Caki2 (cell line): Measurements from ENCODE around the gene PARP16. TPM values are rescaled to one million over a fixed set of nuclear protein-coding genes. Genes with fewer than 3 reads are reported as not detected.

Experiments
- DNase-seq: peaks from one replicate; pipeline ENCODE4 v3.0.0-alpha.2; 2015; ENCODE audit warnings: low read depth
- in situ Hi-C: cut with HindIII; loops from 2 replicates; pipeline ENCODE4 v1.10.0; 2016; ENCODE audit warnings: low sequenced_read_pairs, low pct_unique_long_range_greater_than_20kb, mixed read lengths
- total RNA-seq: library from RNA; depleted of rRNA; stranded (reverse); fragments of >200 nt; shearing (Covaris generic); gene quantifications from 2 replicates; pipeline ENCODE4 v1.2.3, GENCODE V29; 2014; ENCODE audit warnings: low replicate concordance; rRNA removed

The PARP16 gene
- total RNA-seq, 1 experiment from 2014 or later = 16.9 TPM

DNA sequence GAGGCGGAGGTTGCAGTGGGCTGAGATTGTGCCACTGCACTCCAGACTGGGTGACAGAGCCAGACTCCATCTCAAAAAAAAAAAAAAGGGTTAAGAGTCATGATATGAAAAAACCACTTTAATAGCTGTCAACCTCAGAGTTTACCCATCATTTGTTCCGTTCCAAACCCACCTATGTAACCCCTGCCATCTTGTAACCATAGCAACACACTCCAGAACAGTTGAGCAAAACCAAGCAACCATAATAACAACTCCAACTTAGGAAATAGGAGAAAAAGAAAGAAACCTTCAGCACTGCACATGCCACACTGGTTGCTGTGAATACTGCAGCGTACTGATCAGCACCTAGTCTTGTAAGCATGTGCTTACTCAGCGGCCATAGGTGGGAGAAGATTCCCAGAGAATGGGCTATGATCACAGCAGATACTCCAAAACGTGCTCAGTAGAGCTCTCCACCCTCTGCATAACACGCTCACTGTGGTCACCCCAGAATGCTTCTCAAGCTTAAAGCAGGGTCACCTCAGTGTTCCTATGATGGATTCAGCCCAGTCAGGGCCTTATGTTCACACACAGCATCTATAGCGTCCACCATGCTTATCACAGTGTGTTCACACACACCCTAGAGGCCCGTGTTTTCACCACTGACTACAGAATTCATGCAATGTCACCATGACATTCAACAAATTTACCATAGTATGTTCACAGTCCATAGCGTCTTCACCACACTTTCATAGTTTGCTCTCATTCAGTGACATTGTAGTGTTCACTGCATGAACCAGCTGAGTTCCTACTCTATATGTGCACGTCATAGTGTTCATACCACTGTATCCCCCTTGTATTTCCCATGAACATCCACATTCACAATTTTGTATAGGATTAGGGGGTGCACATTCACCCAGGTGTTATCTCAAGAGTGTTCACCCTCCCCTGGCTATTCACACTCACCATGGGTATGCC is 68.9 kb downstream of the PARP16 start:
- in situ Hi-C loops = no loop called here
- no peak for DNase-seq

DNA sequence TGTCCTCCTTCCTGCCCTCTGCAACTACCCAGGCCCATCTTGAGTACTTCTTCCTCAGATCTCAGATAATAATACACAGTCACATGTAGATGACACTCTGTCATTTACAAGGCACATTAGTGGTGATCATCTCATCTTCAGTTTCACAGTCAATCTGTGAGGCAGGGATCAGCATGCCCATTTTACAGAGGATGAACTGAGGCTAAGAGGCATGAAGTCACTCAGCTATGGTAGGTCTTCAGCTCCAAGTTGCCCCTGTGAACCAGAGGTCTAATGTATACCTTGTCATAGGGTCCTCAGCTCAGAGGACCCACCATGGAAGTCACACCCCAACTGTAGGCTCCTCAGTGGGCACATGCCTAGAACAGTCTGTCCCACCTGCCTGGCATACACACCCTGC is 71.2 kb downstream of the PARP16 start:
- in situ Hi-C loops = no loop called here
- DNase-seq = no peak

DNA sequence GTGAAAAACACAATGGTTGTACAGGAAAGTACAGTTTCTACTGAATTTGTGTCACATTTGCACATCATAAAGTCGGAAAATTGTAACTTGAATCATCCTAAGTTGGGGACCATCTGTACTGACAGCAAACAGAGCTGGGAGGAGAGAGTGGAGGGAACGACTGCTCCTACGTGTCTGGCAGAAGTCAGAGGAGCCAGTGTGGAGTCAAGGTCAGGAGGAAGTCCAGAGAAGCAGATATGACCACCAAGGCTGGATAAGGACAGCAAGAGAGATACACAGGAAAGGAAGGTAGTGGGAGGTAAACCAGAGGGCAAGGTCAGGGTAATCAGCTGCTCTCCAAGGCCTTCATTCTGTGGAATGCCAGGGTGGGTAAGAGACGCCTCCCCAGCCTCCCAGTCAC is 72.7 kb downstream of the PARP16 start:
- in situ Hi-C loops = no loop called here
- no peak for DNase-seq

DNA sequence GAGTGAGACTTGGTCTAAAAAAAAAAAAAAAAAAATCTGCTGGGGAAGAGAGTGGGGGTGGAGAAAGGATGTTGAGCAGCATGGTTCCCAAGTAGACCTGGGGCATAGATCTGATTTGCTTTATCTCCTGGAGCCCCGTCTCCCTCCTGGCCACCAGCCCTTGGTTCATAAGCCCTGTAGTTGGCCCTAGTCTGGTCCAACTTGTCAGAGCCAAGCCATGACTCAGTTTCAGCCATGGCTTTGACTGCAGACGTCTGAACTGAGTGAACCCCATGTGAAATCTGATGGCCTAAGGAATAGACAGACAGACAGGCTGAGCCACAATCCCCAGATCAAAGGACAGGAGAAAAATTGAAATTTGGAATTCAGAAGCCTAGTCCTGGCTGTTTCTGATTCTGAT is 73.4 kb downstream of the PARP16 start:
- no peak for DNase-seq
- in situ Hi-C loops = no loop called here

GRCh38 chr15:65212097-65212496 is 74.6 kb downstream of the PARP16 start:
- in situ Hi-C loops = no loop called here
- no peak for DNase-seq

DNA sequence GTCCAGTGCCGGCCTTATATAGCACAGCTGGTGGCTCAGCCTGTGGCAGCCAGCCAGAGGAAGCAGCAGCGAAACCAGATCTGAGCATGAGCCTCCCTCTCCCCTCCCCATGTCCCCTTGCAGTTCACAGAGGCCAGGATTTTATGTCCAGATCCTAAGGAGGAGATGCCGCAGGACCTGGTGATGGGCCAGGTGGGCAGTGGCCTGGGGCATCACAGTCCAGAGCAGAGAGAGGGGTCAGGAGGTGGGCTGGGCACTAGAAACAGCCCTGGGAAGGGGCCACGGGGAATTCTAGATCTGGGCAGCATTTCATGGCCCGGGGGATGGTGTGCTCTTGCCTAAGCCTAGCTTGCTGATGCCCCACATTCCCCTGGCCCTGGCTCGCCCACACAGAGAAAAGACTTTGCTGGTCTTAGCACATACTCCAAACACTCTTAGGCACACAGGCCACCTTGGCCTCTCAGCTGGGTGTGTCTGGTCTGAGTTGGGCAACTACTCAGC is 75.2 kb downstream of the PARP16 start:
- in situ Hi-C loops = no loop called here
- DNase-seq = no peak

GRCh38 chr15:65210770-65211481 is 75.8 kb downstream of the PARP16 start, which contains the start of gene CILP:
TSS of gene CILP (minus strand) at chr15:65211473. CDS start at chr15:65209755, 1,718 bp downstream.
- in situ Hi-C loops = no loop called here
- DNase-seq = no peak

DNA sequence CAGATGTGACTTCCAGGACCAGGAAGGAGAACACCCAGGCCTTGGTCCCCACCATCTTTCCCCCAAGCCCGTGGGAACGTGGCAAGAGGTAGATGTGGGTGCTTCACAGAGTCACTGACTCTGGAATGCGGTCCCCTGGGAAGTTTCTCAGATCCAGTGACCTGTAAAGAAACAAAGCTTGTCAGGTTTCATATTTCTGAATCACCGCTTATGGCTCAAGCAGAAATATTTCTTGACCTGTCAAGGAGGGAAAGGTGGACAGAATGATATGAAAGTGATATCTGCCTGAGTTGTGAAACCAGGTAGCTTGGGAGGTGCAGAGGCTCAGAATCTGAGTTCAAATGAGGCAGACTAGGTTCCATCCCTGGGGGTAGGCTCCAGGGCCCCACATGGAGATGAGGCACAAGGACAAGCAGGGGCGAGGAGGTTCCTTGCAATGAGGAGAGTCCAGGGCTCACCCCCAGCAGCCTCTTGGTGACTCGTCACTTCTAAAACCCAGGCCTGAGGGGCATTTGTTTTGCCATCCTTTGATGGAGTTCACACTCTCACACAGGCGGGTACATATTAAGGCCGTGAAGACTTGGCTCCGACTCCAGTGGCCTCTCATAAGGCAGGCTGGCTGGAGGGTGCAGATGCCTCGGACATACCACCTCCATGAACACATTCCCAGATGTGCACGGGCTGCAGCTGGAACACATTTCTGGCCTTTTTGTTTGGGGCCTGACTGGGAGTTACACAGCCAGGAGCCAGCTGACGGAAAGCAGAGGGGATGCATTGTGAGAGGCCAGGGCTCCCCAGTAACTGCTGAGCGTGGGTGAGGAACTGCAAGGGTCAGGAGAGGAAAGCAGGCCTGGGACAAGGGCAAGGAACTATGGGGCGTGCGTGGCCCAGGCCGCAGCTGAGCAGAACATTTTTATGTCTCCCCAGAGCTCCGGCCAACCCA is 76.7 kb downstream of the PARP16 start:
- in situ Hi-C loops = no loop called here
- DNase-seq = no peak

DNA sequence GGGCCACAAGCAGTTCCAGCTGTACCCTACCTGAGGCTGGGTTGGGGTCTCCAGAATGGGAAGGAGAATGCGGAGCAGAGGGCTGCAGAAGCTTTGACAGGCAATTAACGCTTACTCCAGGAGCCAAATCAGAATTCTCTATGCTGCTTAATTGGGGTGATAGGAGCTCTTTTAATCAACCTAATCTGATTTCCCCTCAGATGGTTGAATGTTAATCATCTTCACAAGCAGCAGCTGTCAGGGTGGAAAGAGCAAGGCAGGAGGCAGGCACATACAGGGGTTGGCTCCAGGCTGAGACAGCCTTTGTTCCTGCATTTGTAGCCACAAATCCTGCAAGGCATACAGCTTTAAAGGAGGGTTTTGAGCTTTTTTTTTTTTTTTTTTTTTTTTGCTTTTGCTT is 78.0 kb downstream of the PARP16 start:
- in situ Hi-C loops = no loop called here
- DNase-seq = no peak

Other genes starting within 250 kb of the PARP16 start
- gene SLC51B, start 241.5 kb downstream of the PARP16 start, total RNA-seq = not detected in 2 replicates
- not detected in 2 replicates for gene RASL12, start 218.9 kb downstream of the PARP16 start, total RNA-seq
- not detected in 2 replicates for gene KBTBD13, start 210.1 kb downstream of the PARP16 start, total RNA-seq
- not detected in 2 replicates for gene UBAP1L, start 171.7 kb downstream of the PARP16 start, total RNA-seq
- 28.6 and 30.4 TPM in 2 replicates for gene PDCD7, start 153.1 kb downstream of the PARP16 start, total RNA-seq
- gene CLPX, start 101.5 kb downstream of the PARP16 start, total RNA-seq = 21.2 and 22.8 TPM in 2 replicates
- gene CILP, start 75.4 kb downstream of the PARP16 start, total RNA-seq = not detected in 2 replicates
- gene RNU5A-1, start 9.2 kb upstream of the PARP16 start, total RNA-seq = not detected in 2 replicates
- gene RNU5B-1, start 17.8 kb upstream of the PARP16 start, total RNA-seq = not detected in 2 replicates
- gene IGDCC3, start 91.1 kb upstream of the PARP16 start, total RNA-seq = not detected in 2 replicates
- gene IGDCC4, start 136.1 kb upstream of the PARP16 start, total RNA-seq = 0.67 and 1.7 TPM in 2 replicates
- 8.8 and 23.5 TPM in 2 replicates for gene DPP8, start 230.8 kb upstream of the PARP16 start, total RNA-seq
- 121 and 122 TPM in 2 replicates for gene HACD3, start 243.6 kb upstream of the PARP16 start, total RNA-seq